ENCODE measurements around the gene GPRASP1.
"Not testable (repeated sequence)": the region's sequence is repeated elsewhere in the genome, so short reads cannot be mapped to it uniquely, and the experiment has no call there.

GPRASP1 gene

DNA sequence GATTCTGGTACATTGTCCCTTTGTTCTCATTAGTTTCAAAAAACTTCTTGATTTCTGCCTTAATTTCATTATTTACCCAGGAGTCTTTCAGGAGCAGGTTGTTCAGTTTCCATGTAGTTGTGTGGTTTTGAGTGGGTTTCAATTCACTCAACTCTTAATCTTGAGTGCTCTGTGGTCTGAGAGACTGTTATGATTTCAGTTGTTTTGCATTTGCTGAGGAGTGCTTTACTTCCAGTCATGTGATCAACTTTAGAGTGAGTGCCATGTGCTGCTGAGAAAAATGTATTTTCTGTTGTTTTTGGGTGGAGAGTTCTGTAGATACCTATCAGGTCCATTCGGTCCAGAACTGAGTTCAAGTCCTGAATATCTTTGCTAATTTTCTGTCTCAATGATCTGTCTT, 15.8 kb downstream of the GPRASP1 start:
- H3K4me3 Mint-ChIP-seq; H3K27me3 Mint-ChIP-seq; H3K27ac Mint-ChIP-seq; H3K4me1 Mint-ChIP-seq (ENCODE audit: low read depth); H3K9me3 Mint-ChIP-seq: not testable (repeated sequence)
- H3K36me3 Mint-ChIP-seq (ENCODE audit: low read depth), result peaks cover 29% of the 10 kb centered on the region

DNA sequence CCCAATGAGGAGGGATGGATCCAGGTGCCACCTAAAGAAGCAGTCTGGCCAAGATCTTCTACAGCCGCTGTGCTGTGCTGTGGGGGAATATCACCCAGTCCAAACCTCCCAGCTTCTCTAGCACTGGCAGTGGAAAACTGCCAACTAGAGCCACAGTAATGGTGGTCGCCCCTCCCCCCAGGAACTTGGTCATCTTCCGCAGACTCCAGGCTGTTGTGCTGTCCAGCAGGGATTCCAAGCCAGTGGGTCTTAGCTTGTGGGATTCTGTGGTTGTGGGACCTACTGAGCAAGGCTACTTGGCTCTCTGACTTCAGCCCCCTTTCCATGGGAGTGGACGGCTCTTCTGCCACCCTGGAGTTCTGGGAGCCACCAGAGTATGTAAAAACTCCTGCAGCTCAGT, 18.2 kb downstream of the GPRASP1 start:
- H3K27ac Mint-ChIP-seq, result no peak overlapping the region
- peaks cover 22% of the 10 kb centered on the region for H3K36me3 Mint-ChIP-seq (ENCODE audit: low read depth)
- H3K4me3 Mint-ChIP-seq, result no peak overlapping the region
- H3K4me1 Mint-ChIP-seq (ENCODE audit: low read depth), result peaks cover 3% of the 10 kb centered on the region
- peaks cover 7% of the 10 kb centered on the region for H3K9me3 Mint-ChIP-seq
- H3K27me3 Mint-ChIP-seq, result no peaks in the 10 kb centered on the region

DNA sequence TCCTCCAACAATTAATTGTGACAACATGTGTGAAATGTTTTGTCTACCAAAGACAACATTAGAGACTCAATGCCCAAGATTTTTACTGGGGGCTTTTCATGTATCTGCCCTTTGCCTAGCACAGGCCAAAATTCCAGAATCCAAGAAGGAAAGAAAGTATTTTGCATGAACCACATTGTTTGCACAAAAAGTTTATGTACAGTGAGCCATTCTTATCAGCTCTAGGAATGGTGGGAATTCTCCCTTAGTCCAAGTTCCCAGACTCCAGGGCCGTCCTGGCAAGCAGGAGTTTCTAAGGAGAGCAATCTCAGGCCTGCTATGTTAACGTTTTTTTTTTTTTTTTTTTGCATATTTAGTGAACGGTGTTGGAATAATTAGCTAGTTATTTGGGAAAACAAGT, 21.6 kb downstream of the GPRASP1 start:
- Mint-ChIP-seq H3K4me3 (no peak overlapping the region), H3K27ac (no peak overlapping the region), H3K27me3 (no peaks in the 10 kb centered on the region), H3K9me3 (peaks cover 3% of the 10 kb centered on the region), H3K4me1 (ENCODE audit: low read depth) (no peaks in the 10 kb centered on the region), H3K36me3 (ENCODE audit: low read depth) (peaks cover 13% of the 10 kb centered on the region)

DNA sequence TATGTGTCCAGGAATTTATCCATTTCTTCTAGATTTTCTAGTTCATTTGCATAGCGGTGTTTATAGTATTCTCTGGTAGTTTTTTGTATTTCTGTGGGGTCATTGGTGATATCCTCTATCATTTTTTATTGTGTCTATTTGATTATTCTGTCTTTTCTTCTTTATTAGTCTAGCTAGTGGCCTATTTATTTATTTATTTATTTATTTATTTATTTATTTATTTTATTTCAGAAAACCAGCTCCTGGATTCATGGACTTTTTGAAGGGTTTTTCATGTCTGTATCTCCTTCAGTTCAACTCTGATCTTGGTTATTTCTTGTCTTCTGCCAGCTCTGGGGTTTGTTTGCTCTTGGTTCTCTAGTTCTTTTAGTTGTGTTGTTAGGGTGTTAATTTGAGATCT, 26.2 kb downstream of the GPRASP1 start:
- H3K36me3 Mint-ChIP-seq (ENCODE audit: low read depth); H3K27ac Mint-ChIP-seq; H3K27me3 Mint-ChIP-seq; H3K9me3 Mint-ChIP-seq; H3K4me3 Mint-ChIP-seq; H3K4me1 Mint-ChIP-seq (ENCODE audit: low read depth): not testable (repeated sequence)

DNA sequence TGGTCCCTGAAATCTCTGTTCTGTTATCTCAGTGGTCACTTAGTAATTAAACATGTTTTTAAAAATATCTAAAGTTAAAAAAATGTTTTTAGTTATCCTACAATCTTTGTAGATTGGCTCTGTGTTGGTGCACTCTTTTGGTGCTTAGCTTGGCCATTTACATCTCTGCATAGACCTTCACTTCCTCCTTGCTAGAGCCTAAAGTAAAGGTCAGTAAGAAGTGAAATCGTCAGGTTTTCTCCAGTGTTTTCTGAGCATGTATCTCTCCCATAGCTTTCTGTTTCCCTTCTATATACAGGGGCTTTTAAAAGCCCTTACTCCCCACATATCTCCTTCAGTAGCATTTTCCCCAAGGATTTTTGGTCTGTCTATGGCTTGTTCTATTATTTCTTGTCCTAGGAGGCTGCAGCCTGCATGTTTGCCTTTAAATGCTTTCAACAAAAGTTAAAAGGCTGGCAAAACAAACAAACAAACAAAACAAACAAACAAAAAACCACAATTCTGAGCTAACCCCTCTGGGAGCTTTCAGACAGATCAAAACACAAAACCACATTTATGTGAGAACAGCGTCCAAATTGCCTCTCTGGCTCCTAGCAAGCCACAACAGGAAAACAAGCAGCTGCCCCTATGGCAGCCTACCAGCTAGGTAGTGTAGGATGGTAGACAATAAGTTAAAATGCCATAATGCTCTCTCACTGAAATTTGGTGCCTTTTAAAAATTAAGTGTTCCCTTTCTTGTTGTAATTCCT, 33.7 kb downstream of the GPRASP1 start:
- peaks cover 5% of the 10 kb centered on the region for H3K9me3 Mint-ChIP-seq
- no peaks in the 10 kb centered on the region for H3K27me3 Mint-ChIP-seq
- peaks cover 16% of the 10 kb centered on the region for H3K36me3 Mint-ChIP-seq (ENCODE audit: low read depth)
- no peak overlapping the region for H3K27ac Mint-ChIP-seq
- no peak overlapping the region for H3K4me3 Mint-ChIP-seq
- H3K4me1 Mint-ChIP-seq (ENCODE audit: low read depth), result peaks cover 8% of the 10 kb centered on the region

DNA sequence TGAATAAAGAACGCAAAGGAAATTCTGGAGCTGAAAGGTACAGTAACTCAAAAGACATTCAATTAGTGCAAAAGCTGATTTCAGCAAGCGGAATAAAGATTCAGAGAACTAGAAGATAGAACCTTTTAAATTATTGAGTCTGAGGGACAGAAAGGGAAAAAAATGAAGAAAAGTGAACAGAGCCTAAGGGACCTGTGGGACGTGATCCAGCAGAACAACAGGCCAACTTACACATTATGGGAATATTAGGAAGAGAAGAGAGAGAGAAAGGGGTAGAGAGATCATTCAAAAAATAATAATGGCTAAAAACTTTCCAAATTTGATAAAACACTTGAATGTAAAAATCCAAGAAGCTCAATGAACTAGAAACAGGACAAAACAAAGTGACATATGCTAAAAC, 43.5 kb downstream of the GPRASP1 start:
- Mint-ChIP-seq H3K4me3 (no peak overlapping the region), H3K36me3 (ENCODE audit: low read depth) (peaks cover 11% of the 10 kb centered on the region), H3K27me3 (no peaks in the 10 kb centered on the region), H3K4me1 (ENCODE audit: low read depth) (no peaks in the 10 kb centered on the region), H3K9me3 (peaks cover 4% of the 10 kb centered on the region), H3K27ac (no peak overlapping the region)

DNA sequence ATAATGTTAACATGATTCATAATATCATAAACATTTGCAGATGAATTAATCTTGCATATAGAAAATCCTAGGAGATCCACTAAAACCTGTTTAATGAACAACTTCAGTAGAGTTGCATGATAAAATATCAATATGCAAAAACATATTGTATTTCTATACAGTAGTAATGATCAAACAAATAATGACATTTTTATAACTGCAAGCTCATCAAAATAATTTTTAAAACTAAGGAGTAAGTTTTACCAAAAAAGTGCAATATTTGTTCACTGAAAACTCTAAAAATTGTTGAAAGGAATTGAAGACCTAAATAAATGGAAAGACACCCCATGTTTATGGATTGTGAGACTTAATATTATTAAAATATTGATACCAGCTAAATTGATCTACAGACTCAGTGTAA, 45.0 kb downstream of the GPRASP1 start:
- H3K36me3 Mint-ChIP-seq (ENCODE audit: low read depth), result peaks cover 4% of the 10 kb centered on the region
- no peak overlapping the region for H3K27ac Mint-ChIP-seq
- H3K9me3 Mint-ChIP-seq, result no peaks in the 10 kb centered on the region
- no peak overlapping the region for H3K4me3 Mint-ChIP-seq
- no peaks in the 10 kb centered on the region for H3K4me1 Mint-ChIP-seq (ENCODE audit: low read depth)
- H3K27me3 Mint-ChIP-seq, result no peaks in the 10 kb centered on the region

DNA sequence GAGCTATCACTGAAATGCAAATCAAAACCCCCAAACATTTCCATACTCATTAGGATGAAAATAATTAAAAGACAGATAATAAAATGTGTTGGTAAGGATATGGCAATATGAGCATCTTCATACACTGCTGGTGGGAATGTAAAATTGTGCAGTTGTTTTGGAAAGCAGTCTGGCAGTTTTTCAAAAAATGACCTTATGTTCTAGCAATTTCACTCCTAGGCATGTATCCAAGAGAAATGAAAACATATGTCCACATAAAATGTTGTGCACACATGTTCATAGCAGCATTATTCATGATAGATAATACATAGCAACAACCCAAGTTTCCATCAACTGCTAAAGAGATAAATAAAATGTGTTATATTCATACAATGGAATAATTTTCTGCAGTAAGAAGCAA, 46.2 kb downstream of the GPRASP1 start:
- Mint-ChIP-seq H3K36me3 (ENCODE audit: low read depth) (peaks cover 4% of the 10 kb centered on the region), H3K27ac (no peak overlapping the region), H3K4me1 (ENCODE audit: low read depth) (no peaks in the 10 kb centered on the region), H3K4me3 (no peak overlapping the region), H3K27me3 (no peaks in the 10 kb centered on the region), H3K9me3 (peaks cover 3% of the 10 kb centered on the region)

Measured in stimulated activated naive CD8-positive, alpha-beta T cell treated with anti-CD3 and anti-CD28 coated beads, Interleukin-15, Interleukin-2, amounts not matched to agents 100 ng/mL and 50 ng/mL, for 24 hours (primary cell).